Common myeloid progenitor, CD34-positive (primary cell): ENCODE data around the gene RABEP2.

ENCODE experiments used
- CTCF ChIA-PET: fragments of 350-600 bp; sonication (Branson Sonifier 250); formaldehyde crosslinking; loops from one replicate; lab custom pipeline; 2021; ENCODE audit warnings: antibody characterized with exemption; lab: Charles Lee
- POLR2A ChIA-PET: fragments of 350-600 bp; sonication (Branson Sonifier 250); formaldehyde crosslinking; loops from one replicate; lab custom pipeline; 2021; ENCODE audit warnings: antibody characterized with exemption; lab: Charles Lee
- DNase-seq, 3 donors: peaks; one replicate each; pipeline versions ENCODE4 v3.0.0 to v3.0.0-alpha.2; 2013
- H3K27ac ChIP-seq, 2 experiments: 1 replicate in 1 of 2; 2 replicates in 1 of 2; pipeline ENCODE4 v1.7.0; 2013; ENCODE audit warnings: inconsistent platforms in 2 of 2, low read length in 2 of 2, mild to moderate bottlenecking in 2 of 2, low read depth in 1 of 2, moderate library complexity in 1 of 2; ENCODE audit not compliant: severe bottlenecking in 2 of 2, insufficient read depth in 1 of 2, poor library complexity in 1 of 2
- H3K27me3 ChIP-seq, 5 experiments: replicated peaks in 2 of 5; 1 replicate in 3 of 5; 2 replicates in 2 of 5; pipeline versions ENCODE4 v1.6.1 to v1.7.0; 2013; ENCODE audit warnings: low read length in 4 of 5, mild to moderate bottlenecking in 2 of 5, moderate library complexity in 2 of 5, inconsistent platforms in 1 of 5; ENCODE audit not compliant: insufficient read depth in 5 of 5, control insufficient read depth in 4 of 5
- H3K36me3 ChIP-seq, 4 experiments: 1 replicate in 2 of 4; 2 replicates in 2 of 4; pipeline versions ENCODE4 v1.6.1 to v1.7.0; 2013; ENCODE audit warnings: low read length in 3 of 4, control low read depth in 1 of 4, mild to moderate bottlenecking in 1 of 4; ENCODE audit not compliant: control insufficient read depth in 4 of 4, insufficient read depth in 4 of 4
- H3K4me1 ChIP-seq, 4 experiments: 1 replicate in 3 of 4; 2 replicates in 1 of 4; pipeline versions ENCODE4 v1.6.1 to v1.7.1; 2013; ENCODE audit warnings: low read length in 3 of 4, mild to moderate bottlenecking in 3 of 4, control low read depth in 1 of 4, inconsistent platforms in 1 of 4, moderate library complexity in 1 of 4; ENCODE audit not compliant: control insufficient read depth in 4 of 4, insufficient read depth in 4 of 4; ENCODE audit errors: control extremely low read depth in 1 of 4
- H3K4me3 ChIP-seq, 7 experiments: 1 replicate in 4 of 7; 2 replicates in 3 of 7; pipeline versions ENCODE4 v1.5.1 to v1.7.0; 2013; ENCODE audit warnings: mild to moderate bottlenecking in 7 of 7, low read length in 6 of 7, moderate library complexity in 6 of 7, inconsistent platforms in 2 of 7, low read depth in 2 of 7, control low read depth in 1 of 7; ENCODE audit not compliant: insufficient read depth in 4 of 7, control insufficient read depth in 1 of 7; ENCODE audit errors: extremely low read depth in 1 of 7
- H3K9me3 ChIP-seq, 5 experiments: 1 replicate in 4 of 5; 2 replicates in 1 of 5; pipeline versions ENCODE4 v1.6.1 to v1.7.1; 2013; ENCODE audit warnings: low read length in 4 of 5, mild to moderate bottlenecking in 2 of 5, inconsistent platforms in 1 of 5, low read depth in 1 of 5, moderate library complexity in 1 of 5; ENCODE audit not compliant: control insufficient read depth in 4 of 5, insufficient read depth in 2 of 5; ENCODE audit errors: control extremely low read depth in 1 of 5
- WGBS: methylation state at CpG from one replicate; pipeline ENCODE4 v1.1.5; 2013; ENCODE audit not compliant: insufficient coverage; 5-methylcytosine and 5-hydroxymethylcytosine counted together

The RABEP2 gene

DNA sequence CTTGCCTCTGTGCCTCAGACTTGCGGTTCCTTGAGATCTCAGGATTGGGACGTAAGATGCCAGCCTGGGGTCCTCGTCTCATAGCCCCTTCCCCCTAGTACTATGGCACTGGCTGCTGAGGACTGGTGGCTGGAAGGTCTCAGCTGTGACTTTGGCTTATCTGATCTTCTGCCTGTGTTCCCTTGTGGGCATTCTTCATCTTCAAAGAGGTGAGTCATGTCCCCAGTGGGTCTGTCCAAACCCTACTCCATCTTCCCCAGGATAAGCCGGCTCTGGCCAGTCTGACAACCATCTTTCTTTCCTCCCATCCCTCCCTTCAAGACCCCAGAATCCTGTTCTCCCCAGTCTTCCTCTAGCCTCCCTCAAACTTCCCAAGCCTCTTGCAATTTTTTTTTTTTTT is 10.3 kb upstream of the RABEP2 start:
- H3K9me3 ChIP-seq = no peaks in the 10 kb centered on the region
- peaks cover 0 to 40% (median 18%) of the 10 kb centered on the region in 4 experiments for H3K4me1 ChIP-seq
- H3K4me3 ChIP-seq = peak overlapping the region in 1 of 7 experiments; percentile 62
- no peaks in the 10 kb centered on the region for H3K36me3 ChIP-seq
- WGBS = 94% methylated on average over 3 of the region's 4 CpGs
- H3K27me3 ChIP-seq = no peaks in the 10 kb centered on the region
- POLR2A ChIA-PET = no interaction called here
- H3K27ac ChIP-seq = no peak overlapping the region
- CTCF ChIA-PET = interaction anchor here (2.5 kb wide), 1 partner anchor 10 kb away, joined by 14 read pairs; no protein-coding TSS in a partner anchor
- peak in 1 of 3 donors; percentile 17 for DNase-seq

DNA sequence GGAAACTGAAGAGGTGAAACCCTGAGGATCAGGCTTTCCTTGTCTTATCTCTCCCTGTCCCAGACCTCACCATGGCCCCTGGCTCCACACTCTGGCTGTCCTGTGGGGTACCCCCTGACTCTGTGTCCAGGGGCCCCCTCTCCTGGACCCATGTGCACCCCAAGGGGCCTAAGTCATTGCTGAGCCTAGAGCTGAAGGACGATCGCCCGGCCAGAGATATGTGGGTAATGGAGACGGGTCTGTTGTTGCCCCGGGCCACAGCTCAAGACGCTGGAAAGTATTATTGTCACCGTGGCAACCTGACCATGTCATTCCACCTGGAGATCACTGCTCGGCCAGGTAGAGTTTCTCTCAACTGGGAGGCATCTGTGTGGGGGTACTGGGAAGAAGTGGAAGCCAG is 8.1 kb upstream of the RABEP2 start:
- WGBS = 97% methylated on average over 5 of the region's 8 CpGs
- DNase-seq = no peak
- ChIA-PET CTCF (interaction anchor here (0.7 to 3.1 kb wide), 4 partner anchors 8 to 18 kb away, joined by 3 to 21 read pairs (median 4); no protein-coding TSS in a partner anchor), POLR2A (interaction anchor here (0.8 kb wide), 1 partner anchor 11 kb away, joined by 3 read pairs; no protein-coding TSS in a partner anchor)
- no peaks in the 10 kb centered on the region for H3K36me3 ChIP-seq
- no peak overlapping the region for H3K27ac ChIP-seq
- H3K27me3 ChIP-seq = no peaks in the 10 kb centered on the region
- H3K4me3 ChIP-seq = no peak overlapping the region
- peaks cover 0 to 42% (median 21%) of the 10 kb centered on the region in 4 experiments for H3K4me1 ChIP-seq
- H3K9me3 ChIP-seq = no peaks in the 10 kb centered on the region

DNA sequence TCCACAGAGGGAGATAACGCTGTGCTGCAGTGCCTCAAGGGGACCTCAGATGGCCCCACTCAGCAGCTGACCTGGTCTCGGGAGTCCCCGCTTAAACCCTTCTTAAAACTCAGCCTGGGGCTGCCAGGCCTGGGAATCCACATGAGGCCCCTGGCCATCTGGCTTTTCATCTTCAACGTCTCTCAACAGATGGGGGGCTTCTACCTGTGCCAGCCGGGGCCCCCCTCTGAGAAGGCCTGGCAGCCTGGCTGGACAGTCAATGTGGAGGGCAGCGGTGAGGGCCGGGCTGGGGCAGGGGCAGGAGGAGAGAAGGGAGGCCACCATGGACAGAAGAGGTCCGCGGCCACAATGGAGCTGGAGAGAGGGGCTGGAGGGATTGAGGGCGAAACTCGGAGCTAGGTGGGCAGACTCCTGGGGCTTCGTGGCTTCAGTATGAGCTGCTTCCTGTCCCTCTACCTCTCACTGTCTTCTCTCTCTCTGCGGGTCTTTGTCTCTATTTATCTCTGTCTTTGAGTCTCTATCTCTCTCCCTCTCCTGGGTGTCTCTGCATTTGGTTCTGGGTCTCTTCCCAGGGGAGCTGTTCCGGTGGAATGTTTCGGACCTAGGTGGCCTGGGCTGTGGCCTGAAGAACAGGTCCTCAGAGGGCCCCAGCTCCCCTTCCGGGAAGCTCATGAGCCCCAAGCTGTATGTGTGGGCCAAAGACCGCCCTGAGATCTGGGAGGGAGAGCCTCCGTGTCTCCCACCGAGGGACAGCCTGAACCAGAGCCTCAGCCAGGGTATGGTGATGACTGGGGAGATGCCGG is 7.5 kb upstream of the RABEP2 start:
- ChIA-PET POLR2A (interaction anchor here (0.8 kb wide), 1 partner anchor 11 kb away, joined by 3 read pairs; no protein-coding TSS in a partner anchor), CTCF (interaction anchor here (0.7 to 3.1 kb wide), 3 partner anchors 9 to 17 kb away, joined by 4 to 21 read pairs (median 5); no protein-coding TSS in a partner anchor)
- Histone ChIP-seq H3K4me1 (peaks cover 0 to 42% (median 21%) of the 10 kb centered on the region in 4 experiments), H3K27ac (peak overlapping the region in 1 of 2 experiments; percentile 58), H3K4me3 (no peak overlapping the region), H3K27me3 (no peaks in the 10 kb centered on the region), H3K36me3 (no peaks in the 10 kb centered on the region), H3K9me3 (no peaks in the 10 kb centered on the region)
- 91% methylated on average over 18 of the region's 20 CpGs for WGBS
- DNase-seq = no peak

DNA sequence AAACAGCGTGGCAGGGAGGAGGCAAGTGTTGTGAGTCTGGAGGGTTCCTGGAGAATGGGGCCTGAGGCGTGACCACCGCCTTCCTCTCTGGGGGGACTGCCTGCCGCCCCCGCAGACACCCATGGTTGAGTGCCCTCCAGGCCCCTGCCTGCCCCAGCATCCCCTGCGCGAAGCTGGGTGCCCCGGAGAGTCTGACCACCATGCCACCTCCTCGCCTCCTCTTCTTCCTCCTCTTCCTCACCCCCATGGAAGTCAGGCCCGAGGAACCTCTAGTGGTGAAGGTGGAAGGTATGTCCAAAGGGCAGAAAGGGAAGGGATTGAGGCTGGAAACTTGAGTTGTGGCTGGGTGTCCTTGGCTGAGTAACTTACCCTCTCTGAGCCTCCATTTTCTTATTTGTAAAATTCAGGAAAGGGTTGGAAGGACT is 6.8 kb upstream of the RABEP2 start, which contains the start of gene CD19:
TSS of gene CD19 (plus strand) at position 171 of the 425 bp plus-strand sequence. CDS start at position 201, 30 bp downstream.
- peak within 1 kb of the TSS in 1 of 2 experiments; percentile 58 for H3K27ac ChIP-seq
- POLR2A ChIA-PET = no interaction called here
- H3K4me3 ChIP-seq = peak within 1 kb of the TSS in 2 of 7 experiments; percentile 2 to 16
- WGBS = 96% methylated on average over 3 of the region's 10 CpGs
- CTCF ChIA-PET = interaction anchor here (3.1 kb wide), 1 partner anchor 13 kb away, joined by 21 read pairs; no protein-coding TSS in a partner anchor
- DNase-seq = no peak
- H3K4me1 ChIP-seq = peaks cover 0 to 40% (median 18%) of the 10 kb centered on the region in 4 experiments
- H3K36me3 ChIP-seq = no peaks in the 10 kb centered on the region
- no peaks in the 10 kb centered on the region for H3K9me3 ChIP-seq
- H3K27me3 ChIP-seq = no peaks in the 10 kb centered on the region

DNA sequence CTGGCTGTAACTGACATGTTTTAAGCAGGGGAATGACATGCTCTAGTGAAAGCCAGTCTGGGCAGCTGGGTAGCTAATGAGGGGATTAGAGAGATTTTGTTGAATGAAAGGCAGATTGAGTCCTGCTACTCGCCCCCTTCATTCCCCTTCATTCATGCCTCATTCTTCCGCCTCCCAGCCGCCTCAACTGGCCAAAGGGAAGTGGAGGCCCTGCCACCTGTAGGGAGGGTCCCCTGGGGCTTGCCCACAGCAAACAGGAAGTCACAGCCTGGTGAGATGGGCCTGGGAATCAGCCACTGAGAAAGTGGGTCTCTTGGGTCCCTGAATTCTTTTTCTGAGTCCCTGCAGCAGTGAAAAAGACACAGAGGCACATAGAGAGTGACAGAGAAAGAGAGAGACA is 5.6 kb upstream of the RABEP2 start:
- WGBS = no CpG with 5 or more reads among the region's 3 CpGs
- CTCF ChIA-PET = interaction anchor here (1.0 to 1.3 kb wide), 2 partner anchors 15 to 66 kb away, joined by 3 to 4 read pairs; no protein-coding TSS in a partner anchor
- Histone ChIP-seq H3K4me1 (peaks cover 0 to 38% (median 17%) of the 10 kb centered on the region in 4 experiments), H3K9me3 (no peaks in the 10 kb centered on the region), H3K36me3 (no peaks in the 10 kb centered on the region), H3K27ac (peak overlapping the region in 1 of 2 experiments; percentile 55), H3K4me3 (peak overlapping the region in 3 of 7 experiments; percentile 2 to 23 (median 16)), H3K27me3 (no peaks in the 10 kb centered on the region)
- POLR2A ChIA-PET = no interaction called here
- peak; percentile 25 to 69 (median 59) for DNase-seq

DNA sequence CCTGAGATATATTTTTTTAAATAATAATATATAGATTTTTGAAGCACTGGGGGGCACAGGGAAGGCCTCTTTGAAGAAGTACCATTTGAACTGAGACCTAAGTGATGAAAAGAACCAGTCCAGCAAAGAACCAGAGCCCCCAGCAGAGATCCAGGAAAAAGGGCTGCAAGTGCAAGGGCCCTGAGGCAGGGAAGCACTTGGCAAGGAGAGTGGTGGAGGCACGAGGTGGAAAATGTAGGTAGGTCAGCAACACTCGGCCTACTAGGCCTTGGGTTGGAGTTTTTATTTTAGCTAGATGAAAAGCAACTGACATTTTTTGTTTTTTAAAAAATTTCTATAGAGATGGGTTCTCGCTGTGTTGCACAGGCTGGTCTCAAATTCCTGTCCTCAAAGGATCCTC is 5.2 kb upstream of the RABEP2 start:
- H3K27me3 ChIP-seq = no peaks in the 10 kb centered on the region
- H3K4me1 ChIP-seq = peaks cover 0 to 34% (median 17%) of the 10 kb centered on the region in 4 experiments
- H3K36me3 ChIP-seq = no peaks in the 10 kb centered on the region
- ChIA-PET CTCF (interaction anchor here (0.6 to 1.3 kb wide), 4 partner anchors 15 to 67 kb away, joined by 3 to 4 read pairs (median 3); partner anchors contain the start of gene SH2B1), POLR2A (no interaction called here)
- H3K9me3 ChIP-seq = no peaks in the 10 kb centered on the region
- 97% methylated on average over 3 of the region's 3 CpGs for WGBS
- no peak for DNase-seq
- H3K4me3 ChIP-seq = peak overlapping the region in 1 of 7 experiments; percentile 23
- H3K27ac ChIP-seq = peak overlapping the region in 1 of 2 experiments; percentile 55
